ENCODE data around the gene INSL3. TPM values are rescaled to one million over a fixed set of nuclear protein-coding genes. Genes with fewer than 3 reads are reported as not detected.

Gene INSL3
- total and polyA plus RNA-seq, 2 donors (not counting 3 experiments of a cell fraction or from before 2014, with no cell fraction given): not detected

DNA sequence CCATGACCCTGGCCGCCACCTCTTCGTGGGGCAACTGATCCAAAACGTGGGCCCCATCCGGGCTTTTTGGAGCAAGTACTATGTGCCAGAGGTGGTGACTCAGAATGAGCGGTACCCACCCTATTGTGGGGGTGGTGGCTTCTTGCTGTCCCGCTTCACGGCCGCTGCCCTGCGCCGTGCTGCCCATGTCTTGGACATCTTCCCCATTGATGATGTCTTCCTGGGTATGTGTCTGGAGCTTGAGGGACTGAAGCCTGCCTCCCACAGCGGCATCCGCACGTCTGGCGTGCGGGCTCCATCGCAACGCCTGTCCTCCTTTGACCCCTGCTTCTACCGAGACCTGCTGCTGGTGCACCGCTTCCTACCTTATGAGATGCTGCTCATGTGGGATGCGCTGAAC lies 9.6 kb downstream of the INSL3 start:
- H4K20me1 ChIP-seq (replicated peaks; ENCODE audit: control insufficient read depth, extremely low read depth, insufficient read depth, low read length): no peaks in the 10 kb centered on the region
- H3K4me1 ChIP-seq (ENCODE audit: control insufficient read depth, extremely low read depth, insufficient read depth, low read length): no peaks in the 10 kb centered on the region
- no peaks in the 10 kb centered on the region for H3K9me1 ChIP-seq (replicated peaks; ENCODE audit: control insufficient read depth, extremely low read depth, insufficient read depth, low read length)
- POLR2A ChIA-PET: no interaction called here
- H2AFZ ChIP-seq (ENCODE audit: low read depth, low read length): no peak overlapping the region
- H3K79me2 ChIP-seq (ENCODE audit: control insufficient read depth, insufficient read depth, low read length): no peaks in the 10 kb centered on the region
- FAIRE-seq (no peak), DNase-seq (ENCODE audit: low read depth, low spot score) (no peak)
- no peak overlapping the region for H3K9ac ChIP-seq (replicated peaks; ENCODE audit: extremely low read depth, insufficient read depth, low read length)
- no peaks in the 10 kb centered on the region for H3K9me3 ChIP-seq (replicated peaks; ENCODE audit: control insufficient read depth, insufficient read depth, low read length)
- TF ChIP-seq JUN (IDR thresholded peaks at IDR 0.05; ENCODE audit: borderline replicate concordance, insufficient read depth, insufficient read length, low read depth): no peak
- TF ChIP-seq, protein P1, sequence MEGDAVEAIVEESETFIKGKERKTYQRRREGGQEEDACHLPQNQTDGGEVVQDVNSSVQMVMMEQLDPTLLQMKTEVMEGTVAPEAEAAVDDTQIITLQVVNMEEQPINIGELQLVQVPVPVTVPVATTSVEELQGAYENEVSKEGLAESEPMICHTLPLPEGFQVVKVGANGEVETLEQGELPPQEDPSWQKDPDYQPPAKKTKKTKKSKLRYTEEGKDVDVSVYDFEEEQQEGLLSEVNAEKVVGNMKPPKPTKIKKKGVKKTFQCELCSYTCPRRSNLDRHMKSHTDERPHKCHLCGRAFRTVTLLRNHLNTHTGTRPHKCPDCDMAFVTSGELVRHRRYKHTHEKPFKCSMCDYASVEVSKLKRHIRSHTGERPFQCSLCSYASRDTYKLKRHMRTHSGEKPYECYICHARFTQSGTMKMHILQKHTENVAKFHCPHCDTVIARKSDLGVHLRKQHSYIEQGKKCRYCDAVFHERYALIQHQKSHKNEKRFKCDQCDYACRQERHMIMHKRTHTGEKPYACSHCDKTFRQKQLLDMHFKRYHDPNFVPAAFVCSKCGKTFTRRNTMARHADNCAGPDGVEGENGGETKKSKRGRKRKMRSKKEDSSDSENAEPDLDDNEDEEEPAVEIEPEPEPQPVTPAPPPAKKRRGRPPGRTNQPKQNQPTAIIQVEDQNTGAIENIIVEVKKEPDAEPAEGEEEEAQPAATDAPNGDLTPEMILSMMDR (IDR thresholded peaks at IDR 0.05; ENCODE audit: extremely low read depth in 1 of 2, insufficient read depth in 1 of 2, low read depth in 1 of 2, low read length in 2 of 2): no peak
- TF ChIP-seq, protein P2, sequence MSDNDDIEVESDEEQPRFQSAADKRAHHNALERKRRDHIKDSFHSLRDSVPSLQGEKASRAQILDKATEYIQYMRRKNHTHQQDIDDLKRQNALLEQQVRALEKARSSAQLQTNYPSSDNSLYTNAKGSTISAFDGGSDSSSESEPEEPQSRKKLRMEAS (IDR thresholded peaks at IDR 0.05; ENCODE audit: insufficient read depth, insufficient read length): no peak
- TF ChIP-seq FOS (IDR thresholded peaks at IDR 0.05; ENCODE audit: borderline replicate concordance, insufficient read depth, low read length): no peak
- TF ChIP-seq EZH2 (IDR thresholded peaks at IDR 0.05; ENCODE audit: borderline replicate concordance, low read depth, low read length, severe bottlenecking): no peak
- TF ChIP-seq MYC (IDR thresholded peaks at IDR 0.05; ENCODE audit: low read depth, low read length): no peak
- no peak for TF ChIP-seq GATA2 (IDR thresholded peaks at IDR 0.05; ENCODE audit: insufficient read depth, insufficient read length, low read depth, low read length)
- TF ChIP-seq POLR2A (IDR thresholded peaks at IDR 0.05; ENCODE audit: low read depth, low read length): no peak
- TF ChIP-seq POLR2AphosphoS5 (IDR thresholded peaks at IDR 0.05; ENCODE audit: insufficient read depth, low read depth, low read length): no peak
- H3K27me3 ChIP-seq (ENCODE audit: control insufficient read depth in 2 of 2, insufficient read depth in 2 of 2, low read length in 2 of 2): no peaks in the 10 kb centered on the region
- BruUV-seq (replicated peaks): no TSS peak
- intact Hi-C loops (cut with micrococcal nuclease) (no loop called here), dilution Hi-C loops (cut with MboI; ENCODE audit: extremely low pct_ligation_motif_present, low sequenced_read_pairs) (no loop called here)
- no peak overlapping the region for H3K27ac ChIP-seq (ENCODE audit: insufficient read depth, low read depth, low read length)
- H3K4me2 ChIP-seq (ENCODE audit: insufficient read depth, low read length): no peak overlapping the region
- H3K36me3 ChIP-seq (ENCODE audit: control insufficient read depth in 2 of 2, extremely low read depth in 1 of 2, insufficient read depth in 2 of 2, low read length in 2 of 2): no peaks in the 10 kb centered on the region
- CTCF ChIA-PET: no interaction called here
- no peak overlapping the region for H3K4me3 ChIP-seq (replicated peaks in 1 of 3; ENCODE audit: insufficient read depth in 1 of 3, low read depth in 1 of 3, low read length in 3 of 3)
